ENCODE data around the gene USP6NL. TPM values are rescaled to one million over a fixed set of nuclear protein-coding genes. Genes with fewer than 3 reads are reported as not detected.

Gene USP6NL
- total and polyA plus RNA-seq, 9 of the 15 experiments (the other 6 are each of a cell fraction or from before 2014, with no cell fraction given): 3.2 to 26.6 (median 19.8) TPM

DNA sequence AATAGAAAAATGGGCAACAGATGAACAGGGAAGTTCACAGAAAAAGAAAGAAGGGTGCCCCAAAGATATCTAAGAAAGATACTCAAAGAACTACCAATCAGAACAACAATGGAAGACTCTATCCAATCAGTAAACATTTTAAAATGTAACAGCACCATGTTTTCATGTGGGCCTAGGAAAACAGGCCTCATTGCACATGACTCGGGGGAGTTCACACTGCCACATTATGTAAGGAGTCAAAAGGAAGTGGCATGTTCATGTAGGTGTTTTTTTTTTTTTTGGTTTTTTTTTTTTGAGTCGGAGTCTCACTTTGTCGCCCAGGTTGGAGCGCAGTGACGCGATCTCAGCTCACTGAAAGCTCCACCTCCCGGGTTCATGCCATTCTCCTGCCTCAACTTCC is 132.2 kb downstream of the USP6NL start:
- Histone ChIP-seq H3K4me1 (replicated peaks in 1 of 2; ENCODE audit: control insufficient read depth in 2 of 2, insufficient read depth in 2 of 2, low read length in 2 of 2) (no peaks in the 10 kb centered on the region), H3K79me2 (ENCODE audit: control insufficient read depth, insufficient read depth, low read length) (no peaks in the 10 kb centered on the region; the same call in 2 of the 3 replicates), H3K9me3 (replicated peaks; ENCODE audit: control insufficient read depth, insufficient read depth, low read depth, low read length) (no peaks in the 10 kb centered on the region), H3K9me1 (ENCODE audit: control insufficient read depth, insufficient read depth, low read length) (no peaks in the 10 kb centered on the region), H3K4me3 (no peak overlapping the region), H3K4me2 (ENCODE audit: insufficient read depth, low read length) (no peak overlapping the region), H3K27me3 (ENCODE audit: control insufficient read depth in 2 of 2, insufficient read depth in 2 of 2, low read length in 2 of 2) (no peaks in the 10 kb centered on the region), H4K20me1 (replicated peaks; ENCODE audit: control insufficient read depth, insufficient read depth, low read length) (no peaks in the 10 kb centered on the region), H2AFZ (ENCODE audit: low read depth, low read length) (no peak overlapping the region), H3K36me3 (ENCODE audit: control insufficient read depth, insufficient read depth, low read length) (peaks cover 66% of the 10 kb centered on the region), H3K27ac (ENCODE audit: extremely low read depth, low read depth, low read length) (no peak overlapping the region), H3K9ac (ENCODE audit: insufficient read depth in 1 of 2, low read depth in 2 of 2, low read length in 2 of 2) (no peak overlapping the region)
- in situ Hi-C loops (cut with MboI) (no loop called here), intact Hi-C loops (cut with micrococcal nuclease) (no loop called here)
- DNase-seq (ENCODE audit: extremely low read depth in 1 of 4, low spot score in 3 of 4) (no peak), FAIRE-seq (no peak), ATAC-seq (no peak)
- no TSS peak for BruUV-seq (replicated peaks)
- POLR2A ChIA-PET: interaction anchor here (1.0 kb wide), 1 partner anchor 11 kb away, joined by 3 read pairs; no protein-coding TSS in a partner anchor
- WGBS (ENCODE audit: insufficient coverage, low coverage, missing lambda C conversion rate): 96% methylated on average over 5 of the region's 7 CpGs
- TF ChIP-seq, protein P1, sequence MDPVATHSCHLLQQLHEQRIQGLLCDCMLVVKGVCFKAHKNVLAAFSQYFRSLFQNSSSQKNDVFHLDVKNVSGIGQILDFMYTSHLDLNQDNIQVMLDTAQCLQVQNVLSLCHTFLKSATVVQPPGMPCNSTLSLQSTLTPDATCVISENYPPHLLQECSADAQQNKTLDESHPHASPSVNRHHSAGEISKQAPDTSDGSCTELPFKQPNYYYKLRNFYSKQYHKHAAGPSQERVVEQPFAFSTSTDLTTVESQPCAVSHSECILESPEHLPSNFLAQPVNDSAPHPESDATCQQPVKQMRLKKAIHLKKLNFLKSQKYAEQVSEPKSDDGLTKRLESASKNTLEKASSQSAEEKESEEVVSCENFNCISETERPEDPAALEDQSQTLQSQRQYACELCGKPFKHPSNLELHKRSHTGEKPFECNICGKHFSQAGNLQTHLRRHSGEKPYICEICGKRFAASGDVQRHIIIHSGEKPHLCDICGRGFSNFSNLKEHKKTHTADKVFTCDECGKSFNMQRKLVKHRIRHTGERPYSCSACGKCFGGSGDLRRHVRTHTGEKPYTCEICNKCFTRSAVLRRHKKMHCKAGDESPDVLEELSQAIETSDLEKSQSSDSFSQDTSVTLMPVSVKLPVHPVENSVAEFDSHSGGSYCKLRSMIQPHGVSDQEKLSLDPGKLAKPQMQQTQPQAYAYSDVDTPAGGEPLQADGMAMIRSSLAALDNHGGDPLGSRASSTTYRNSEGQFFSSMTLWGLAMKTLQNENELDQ (CRISPR knock-in tag; IDR thresholded peaks at IDR 0.05; ENCODE audit: borderline replicate concordance): no peak
- TF ChIP-seq RNF2 (IDR thresholded peaks at IDR 0.05): no peak
- TF ChIP-seq, protein P2, sequence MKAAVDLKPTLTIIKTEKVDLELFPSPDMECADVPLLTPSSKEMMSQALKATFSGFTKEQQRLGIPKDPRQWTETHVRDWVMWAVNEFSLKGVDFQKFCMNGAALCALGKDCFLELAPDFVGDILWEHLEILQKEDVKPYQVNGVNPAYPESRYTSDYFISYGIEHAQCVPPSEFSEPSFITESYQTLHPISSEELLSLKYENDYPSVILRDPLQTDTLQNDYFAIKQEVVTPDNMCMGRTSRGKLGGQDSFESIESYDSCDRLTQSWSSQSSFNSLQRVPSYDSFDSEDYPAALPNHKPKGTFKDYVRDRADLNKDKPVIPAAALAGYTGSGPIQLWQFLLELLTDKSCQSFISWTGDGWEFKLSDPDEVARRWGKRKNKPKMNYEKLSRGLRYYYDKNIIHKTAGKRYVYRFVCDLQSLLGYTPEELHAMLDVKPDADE (conservative IDR thresholded peaks at IDR 0.05; ENCODE audit: control insufficient read depth, low read depth, low read length): no peak
- no peak for TF ChIP-seq BMI1 (IDR thresholded peaks at IDR 0.05; ENCODE audit: low read length)
- no peak for TF ChIP-seq MCM2 (IDR thresholded peaks at IDR 0.05; ENCODE audit: low read depth)
- TF ChIP-seq, protein P3, sequence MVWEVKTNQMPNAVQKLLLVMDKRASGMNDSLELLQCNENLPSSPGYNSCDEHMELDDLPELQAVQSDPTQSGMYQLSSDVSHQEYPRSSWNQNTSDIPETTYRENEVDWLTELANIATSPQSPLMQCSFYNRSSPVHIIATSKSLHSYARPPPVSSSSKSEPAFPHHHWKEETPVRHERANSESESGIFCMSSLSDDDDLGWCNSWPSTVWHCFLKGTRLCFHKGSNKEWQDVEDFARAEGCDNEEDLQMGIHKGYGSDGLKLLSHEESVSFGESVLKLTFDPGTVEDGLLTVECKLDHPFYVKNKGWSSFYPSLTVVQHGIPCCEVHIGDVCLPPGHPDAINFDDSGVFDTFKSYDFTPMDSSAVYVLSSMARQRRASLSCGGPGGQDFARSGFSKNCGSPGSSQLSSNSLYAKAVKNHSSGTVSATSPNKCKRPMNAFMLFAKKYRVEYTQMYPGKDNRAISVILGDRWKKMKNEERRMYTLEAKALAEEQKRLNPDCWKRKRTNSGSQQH (CRISPR knock-in tag; IDR thresholded peaks at IDR 0.05): no peak
- no peak for TF ChIP-seq NCOA2 (IDR thresholded peaks at IDR 0.05; ENCODE audit: partially characterized antibody in 2 of 2)
- no peak for TF ChIP-seq MCM7 (IDR thresholded peaks at IDR 0.05)
- TF ChIP-seq ZNF785 (CRISPR knock-in tag; IDR thresholded peaks at IDR 0.05): no peak
- TF ChIP-seq ZSCAN32 (CRISPR knock-in tag; IDR thresholded peaks at IDR 0.05): no peak
- no peak for TF ChIP-seq RBM25 (IDR thresholded peaks at IDR 0.05; ENCODE audit: low read depth, low read length, severe bottlenecking)
- TF ChIP-seq, protein P4, sequence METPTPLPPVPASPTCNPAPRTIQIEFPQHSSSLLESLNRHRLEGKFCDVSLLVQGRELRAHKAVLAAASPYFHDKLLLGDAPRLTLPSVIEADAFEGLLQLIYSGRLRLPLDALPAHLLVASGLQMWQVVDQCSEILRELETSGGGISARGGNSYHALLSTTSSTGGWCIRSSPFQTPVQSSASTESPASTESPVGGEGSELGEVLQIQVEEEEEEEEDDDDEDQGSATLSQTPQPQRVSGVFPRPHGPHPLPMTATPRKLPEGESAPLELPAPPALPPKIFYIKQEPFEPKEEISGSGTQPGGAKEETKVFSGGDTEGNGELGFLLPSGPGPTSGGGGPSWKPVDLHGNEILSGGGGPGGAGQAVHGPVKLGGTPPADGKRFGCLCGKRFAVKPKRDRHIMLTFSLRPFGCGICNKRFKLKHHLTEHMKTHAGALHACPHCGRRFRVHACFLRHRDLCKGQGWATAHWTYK (CRISPR knock-in tag; IDR thresholded peaks at IDR 0.05): no peak
- CTCF ChIA-PET (ENCODE audit: low intra/inter-chr PET ratio): no interaction called here
